ENCODE results near the gene TRIM59.
"Not testable (repeated sequence)": the region's sequence is repeated elsewhere in the genome, so short reads cannot be mapped to it uniquely, and the experiment has no call there.

The TRIM59 gene

GRCh38 chr3:160452251-160452650 is 2.7 kb upstream of the TRIM59 start:
- DNase-seq, result not testable (repeated sequence)

- DNase-seq, result no peak
Observed at GRCh38 chr3:160451602-160452001, 2.0 kb upstream of the TRIM59 start.

GRCh38 chr3:160450846-160451245 is 1.3 kb upstream of the TRIM59 start:
- no peak for DNase-seq

GRCh38 chr3:160448845-160449635 is 546 bp downstream of the TRIM59 start:
- DNase-seq, result no peak

GRCh38 chr3:160447544-160447943 is 2.0 kb downstream of the TRIM59 start:
- no peak for DNase-seq

- no peak for DNase-seq
Observed at GRCh38 chr3:160446522-160447056, 3.0 kb downstream of the TRIM59 start.

- no peak for DNase-seq
Observed at GRCh38 chr3:160445854-160446253, 3.7 kb downstream of the TRIM59 start.

- no peak for DNase-seq
Observed at GRCh38 chr3:160444411-160444810, 5.2 kb downstream of the TRIM59 start.

- no peak for DNase-seq
Observed at GRCh38 chr3:160440687-160441086, 8.9 kb downstream of the TRIM59 start.

- peak; percentile 19 for DNase-seq
Observed at GRCh38 chr3:160437083-160437455, 12.5 kb downstream of the TRIM59 start.

GRCh38 chr3:160435747-160436146 is 13.8 kb downstream of the TRIM59 start:
- DNase-seq, result no peak

GRCh38 chr3:160435095-160435494 is 14.5 kb downstream of the TRIM59 start:
- no peak for DNase-seq

- DNase-seq, result no peak
Observed at GRCh38 chr3:160434071-160434470, 15.5 kb downstream of the TRIM59 start.

GRCh38 chr3:160427832-160428424 is 21.7 kb downstream of the TRIM59 start:
- DNase-seq, result no peak

GRCh38 chr3:160417311-160417710 is 32.3 kb downstream of the TRIM59 start:
- DNase-seq, result no peak

- peak; percentile 67 for DNase-seq
Observed at GRCh38 chr3:160413613-160414248, 35.9 kb downstream of the TRIM59 start.

GRCh38 chr3:160412477-160412876 is 37.1 kb downstream of the TRIM59 start:
- DNase-seq, result no peak

GRCh38 chr3:160409812-160410610 is 39.6 kb downstream of the TRIM59 start:
- DNase-seq, result no peak

GRCh38 chr3:160403796-160404470 is 45.7 kb downstream of the TRIM59 start:
- no peak for DNase-seq

- no peak for DNase-seq
Observed at GRCh38 chr3:160403028-160403545, 46.5 kb downstream of the TRIM59 start.

- no peak for DNase-seq
Observed at GRCh38 chr3:160402221-160403027, 47.2 kb downstream of the TRIM59 start.

Measured in stimulated activated CD4-positive, alpha-beta T cell treated with anti-CD3 and anti-CD28 coated beads, Interleukin-15, amount 100 ng/mL, for 24 hours (primary cell).